ENCODE measurements around the gene DPYSL5. TPM values are rescaled to one million over a fixed set of nuclear protein-coding genes. Genes with fewer than 3 reads are reported as not detected.

Gene DPYSL5
- total and polyA plus RNA-seq, 2 experiments from 2014 or later = 0.21 to 0.63 TPM

DNA sequence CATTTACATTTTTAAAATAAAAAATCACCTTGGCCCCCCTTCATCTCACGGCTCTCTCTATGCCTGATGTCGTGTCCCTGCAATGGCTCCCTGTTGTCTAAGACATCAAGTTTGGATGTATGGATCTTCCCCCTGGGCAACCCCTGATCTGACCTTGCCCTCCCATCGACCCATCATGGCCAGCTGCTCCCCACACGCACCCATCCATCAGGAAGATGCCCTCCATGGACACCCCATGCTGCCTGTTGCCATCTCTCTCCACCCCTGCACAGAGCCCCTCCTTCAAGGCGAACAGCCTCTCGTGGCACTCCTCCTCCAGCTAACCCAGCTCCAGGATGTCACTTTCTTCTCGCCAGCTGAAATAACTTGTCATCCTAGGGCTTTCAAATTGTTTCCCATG is 59.5 kb downstream of the DPYSL5 start:
- H3K4me1 ChIP-seq (ENCODE audit: insufficient read depth) = no peaks in the 10 kb centered on the region
- no peak overlapping the region for H3K27ac ChIP-seq
- no peaks in the 10 kb centered on the region for H3K79me2 ChIP-seq
- no peaks in the 10 kb centered on the region for H3K9me3 ChIP-seq (ENCODE audit: low read depth)
- H3K27me3 ChIP-seq = peaks cover 4% of the 10 kb centered on the region
- no peaks in the 10 kb centered on the region for H3K36me3 ChIP-seq (replicated peaks; ENCODE audit: insufficient read depth, low read depth)
- no peak overlapping the region for H3K4me3 ChIP-seq
- WGBS (ENCODE audit: low lambda C conversion rate, missing lambda C conversion rate) = 91% methylated on average over 7 of the region's 7 CpGs
- DNase-seq (ENCODE audit: low spot score) = no peak
- H4K20me1 ChIP-seq (ENCODE audit: insufficient read depth, poor library complexity, severe bottlenecking) = no peaks in the 10 kb centered on the region
- H3K9me2 ChIP-seq (replicated peaks; ENCODE audit: insufficient read depth) = no peaks in the 10 kb centered on the region
- H2AFZ ChIP-seq = no peak overlapping the region
- TF ChIP-seq CTCF (IDR thresholded peaks at IDR 0.05; ENCODE audit: poor library complexity) = no peak
- TF ChIP-seq EZH2 (IDR thresholded peaks at IDR 0.05; ENCODE audit: borderline replicate concordance) = no peak
- TF ChIP-seq EZH2phosphoT487 (IDR thresholded peaks at IDR 0.05; ENCODE audit: low read depth, severe bottlenecking, unreplicated experiment) = no peak
- no peak overlapping the region for H3K4me2 ChIP-seq

DNA sequence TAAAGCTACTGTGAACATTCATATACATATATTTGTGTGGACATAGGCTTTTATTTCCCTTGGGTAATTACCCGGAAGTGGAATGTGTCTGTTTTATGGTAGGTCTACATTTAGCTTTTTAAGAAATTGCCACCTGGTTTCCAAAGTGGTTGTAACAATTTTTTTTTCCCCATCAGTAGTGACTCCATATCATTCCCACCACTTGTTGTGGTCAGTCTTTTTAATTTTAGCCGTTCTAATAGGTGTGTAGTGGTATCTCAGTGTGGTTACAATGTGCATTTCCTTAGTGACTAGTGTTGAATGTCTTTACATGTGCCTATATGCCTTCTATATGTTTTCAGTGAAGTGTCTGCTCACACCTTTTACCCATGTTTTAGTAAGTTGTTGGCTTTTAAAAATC is 62.2 kb downstream of the DPYSL5 start:
- Histone ChIP-seq H4K20me1 (ENCODE audit: insufficient read depth, poor library complexity, severe bottlenecking) (no peaks in the 10 kb centered on the region), H3K36me3 (replicated peaks; ENCODE audit: insufficient read depth, low read depth) (no peaks in the 10 kb centered on the region), H3K9me3 (ENCODE audit: low read depth) (no peaks in the 10 kb centered on the region), H3K27me3 (peaks cover 4% of the 10 kb centered on the region), H3K9me2 (replicated peaks; ENCODE audit: insufficient read depth) (no peaks in the 10 kb centered on the region), H3K79me2 (no peaks in the 10 kb centered on the region), H3K27ac (no peak overlapping the region), H2AFZ (no peak overlapping the region), H3K4me1 (ENCODE audit: insufficient read depth) (no peaks in the 10 kb centered on the region), H3K4me3 (no peak overlapping the region), H3K4me2 (no peak overlapping the region)
- TF ChIP-seq EZH2 (IDR thresholded peaks at IDR 0.05; ENCODE audit: borderline replicate concordance) = no peak
- TF ChIP-seq CTCF (IDR thresholded peaks at IDR 0.05; ENCODE audit: poor library complexity) = no peak
- no peak for TF ChIP-seq EZH2phosphoT487 (IDR thresholded peaks at IDR 0.05; ENCODE audit: low read depth, severe bottlenecking, unreplicated experiment)
- 94% methylated on average over 2 of the region's 2 CpGs for WGBS (ENCODE audit: low lambda C conversion rate, missing lambda C conversion rate)
- no peak for DNase-seq (ENCODE audit: low spot score)

DNA sequence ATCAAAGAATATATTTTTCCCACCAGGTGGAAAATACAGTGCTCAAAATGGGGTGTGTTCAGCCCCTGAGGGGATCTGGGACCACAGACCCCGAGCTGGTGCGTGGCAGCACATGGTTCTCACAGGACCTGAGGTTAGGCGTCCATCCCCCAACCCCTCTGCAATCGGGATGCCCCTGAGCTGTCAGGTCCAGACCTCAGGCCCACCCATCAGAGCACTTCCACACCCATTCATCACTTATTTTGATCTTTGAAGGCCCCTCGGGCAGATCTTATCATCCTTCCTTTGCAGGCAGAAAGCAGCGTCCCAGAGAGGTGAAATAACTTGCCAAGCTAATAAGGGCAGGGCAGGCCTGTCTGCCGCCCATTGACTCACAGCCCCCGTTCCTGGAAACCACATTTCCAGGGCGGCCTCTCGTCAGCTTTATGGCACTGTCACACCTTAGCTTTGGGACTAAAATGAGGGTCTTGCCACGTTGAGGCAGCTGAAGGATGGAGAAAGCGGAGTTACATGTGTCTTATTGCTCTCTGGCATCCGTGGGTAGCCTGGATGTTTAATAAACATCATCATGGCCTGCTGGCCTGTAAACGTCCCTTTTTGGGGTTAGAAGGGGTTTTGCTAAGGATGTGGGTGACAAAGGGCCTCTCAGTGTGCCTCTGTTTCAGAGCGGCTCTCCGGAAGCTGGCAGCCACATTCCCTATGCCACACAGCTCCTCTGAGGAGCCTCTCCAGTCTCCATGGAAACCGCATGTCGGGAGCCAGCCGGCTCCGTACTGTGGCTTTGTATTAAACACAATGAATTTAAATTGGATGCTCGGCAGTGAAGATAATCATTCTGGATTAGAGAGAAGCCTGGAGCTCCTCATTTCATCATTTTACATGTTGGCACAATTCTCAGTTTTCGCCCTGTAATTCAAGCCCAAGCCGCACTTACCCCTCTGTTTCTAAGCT is 64.3 kb downstream of the DPYSL5 start:
- Histone ChIP-seq H3K9me2 (replicated peaks; ENCODE audit: insufficient read depth) (no peaks in the 10 kb centered on the region), H3K4me1 (ENCODE audit: insufficient read depth) (no peaks in the 10 kb centered on the region), H3K27ac (peak overlapping the region; percentile 51), H4K20me1 (ENCODE audit: insufficient read depth, poor library complexity, severe bottlenecking) (no peaks in the 10 kb centered on the region), H3K27me3 (peaks cover 4% of the 10 kb centered on the region), H2AFZ (peak overlapping the region; percentile 21), H3K79me2 (no peaks in the 10 kb centered on the region), H3K9me3 (ENCODE audit: low read depth) (no peaks in the 10 kb centered on the region), H3K36me3 (replicated peaks; ENCODE audit: insufficient read depth, low read depth) (no peaks in the 10 kb centered on the region), H3K4me3 (no peak overlapping the region), H3K4me2 (peak overlapping the region; percentile 63)
- no peak for DNase-seq (ENCODE audit: low spot score)
- 41% methylated on average over 23 of the region's 23 CpGs for WGBS (ENCODE audit: low lambda C conversion rate, missing lambda C conversion rate)
- TF ChIP-seq CTCF (IDR thresholded peaks at IDR 0.05; ENCODE audit: poor library complexity) (no peak), EZH2 (IDR thresholded peaks at IDR 0.05; ENCODE audit: borderline replicate concordance) (no peak), EZH2phosphoT487 (IDR thresholded peaks at IDR 0.05; ENCODE audit: low read depth, severe bottlenecking, unreplicated experiment) (no peak)
